ENCODE results near the gene HEG1. TPM values are rescaled to one million over a fixed set of nuclear protein-coding genes. Genes with fewer than 3 reads are reported as not detected.
A peak's percentile ranks its signal among the peaks of the same experiment; 100 is the strongest.

The HEG1 gene
- total and polyA plus RNA-seq, 2 of the 13 experiments (the other 11 are each of a cell fraction or from before 2014, with no cell fraction given) = 10.7 to 18.2 TPM

- TF ChIP-seq MYPOP (CRISPR knock-in tag; IDR thresholded peaks at IDR 0.05) (no peak), JUNB (CRISPR knock-in tag; IDR thresholded peaks at IDR 0.05; ENCODE audit: borderline replicate concordance) (no peak; the same call in 1 of the 2 replicates), NFKB2 (CRISPR knock-in tag; IDR thresholded peaks at IDR 0.05; ENCODE audit: borderline replicate concordance) (no peak), THYN1 (CRISPR knock-in tag; IDR thresholded peaks at IDR 0.05; ENCODE audit: borderline replicate concordance, low read depth) (no peak), ZNF281 (CRISPR knock-in tag; IDR thresholded peaks at IDR 0.05; ENCODE audit: borderline replicate concordance) (peak; percentile 93; the same call in 1 of the 2 replicates), ZNF567 (CRISPR knock-in tag; IDR thresholded peaks at IDR 0.05; ENCODE audit: borderline replicate concordance) (peak; percentile 66; the same call in 1 of the 2 replicates), MTA3 (CRISPR knock-in tag; IDR thresholded peaks at IDR 0.05) (no peak), AGO1 (IDR thresholded peaks at IDR 0.05; ENCODE audit: low read depth, low read length, poor library complexity, severe bottlenecking) (no peak), FOXK1 (CRISPR knock-in tag; IDR thresholded peaks at IDR 0.05; ENCODE audit: borderline replicate concordance, low read depth) (peak; percentile 70; the same call in 1 of the 2 replicates), ZSCAN9 (CRISPR knock-in tag; IDR thresholded peaks at IDR 0.05; ENCODE audit: borderline replicate concordance) (peak; percentile 82; the same call in 1 of the 2 replicates), ZNF256 (CRISPR knock-in tag; conservative IDR thresholded peaks at IDR 0.05) (no peak), ZNF407 (CRISPR knock-in tag; IDR thresholded peaks at IDR 0.05; ENCODE audit: not compliant biosample characterization) (no peak)
Observed at GRCh38 chr3:125003369-125003853, 52.4 kb downstream of the HEG1 start (continued).

Data from HepG2 (cell line).